GM19395 (cell line): Measurements from ENCODE around the gene PHF8.
A peak's percentile ranks its signal among the peaks of the same experiment; 100 is the strongest.

Experiments used
- ATAC-seq: cut with Tn5 transposase; IDR thresholded peaks from one replicate; pipeline ENCODE4 v1.9.1; 2021; ENCODE audit warnings: mild to moderate bottlenecking, moderate library complexity; ENCODE audit not compliant: unreplicated experiment

Gene PHF8

DNA sequence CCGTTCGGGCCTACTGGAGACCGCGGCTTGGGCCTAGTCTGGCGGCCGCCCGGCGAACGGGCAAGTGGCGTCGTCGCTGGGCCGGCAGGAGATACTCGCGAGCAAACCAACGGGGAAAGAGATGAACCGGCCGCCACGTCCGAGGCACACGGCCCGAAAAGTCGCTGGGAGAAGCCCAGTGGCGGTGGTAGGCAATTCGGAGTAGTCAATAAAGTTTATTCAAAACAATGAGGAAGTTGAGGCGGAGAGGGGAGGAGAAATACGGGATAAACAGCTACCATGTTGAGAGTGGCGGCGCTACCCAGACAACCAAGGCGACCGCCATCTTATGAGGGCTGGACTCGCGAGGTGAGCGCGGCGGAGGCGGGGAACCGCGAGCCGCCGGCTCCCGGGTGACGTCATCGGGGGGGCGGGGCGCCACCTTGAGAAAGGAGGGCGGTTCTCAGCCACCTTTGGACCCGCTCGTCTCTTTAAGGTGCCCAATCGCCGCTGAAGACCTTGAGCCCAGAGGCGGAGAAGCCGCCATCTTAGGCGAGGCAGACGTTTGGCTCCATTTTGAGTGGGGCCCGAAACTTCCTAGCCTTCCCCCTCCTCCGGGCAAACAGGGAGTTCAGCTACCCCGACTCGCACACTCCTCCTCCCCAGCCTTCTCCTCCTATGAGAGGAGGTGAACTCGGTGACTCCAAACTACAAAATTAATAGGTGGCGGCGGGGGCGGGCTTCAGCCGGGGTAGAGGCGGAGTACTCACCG, at the start of gene PHF8:
Gene PHF8, minus strand, starts transcription at position 348 of the 751 bp plus-strand sequence. CDS start 1,745 bp downstream, outside the sequence.
- peak; percentile 84 for ATAC-seq

DNA sequence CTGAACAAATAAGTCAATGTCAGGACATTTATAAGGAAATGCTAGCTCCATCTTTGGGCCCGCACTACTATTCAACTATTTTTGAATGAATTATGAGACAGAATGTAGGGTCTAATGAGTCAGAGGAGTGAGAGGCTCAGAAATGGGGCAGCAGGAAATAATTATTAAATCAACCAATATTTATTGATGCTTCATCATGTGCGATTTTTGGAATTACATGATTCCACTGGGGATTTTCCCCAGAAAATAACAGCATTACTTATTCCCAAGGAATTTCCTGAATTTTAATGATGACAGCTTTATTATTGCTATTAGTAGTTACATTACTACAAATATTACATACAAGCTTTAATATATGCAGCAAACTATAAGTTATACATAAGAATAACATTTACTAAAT, 49.3 kb upstream of the PHF8 start:
- ATAC-seq, result no peak

DNA sequence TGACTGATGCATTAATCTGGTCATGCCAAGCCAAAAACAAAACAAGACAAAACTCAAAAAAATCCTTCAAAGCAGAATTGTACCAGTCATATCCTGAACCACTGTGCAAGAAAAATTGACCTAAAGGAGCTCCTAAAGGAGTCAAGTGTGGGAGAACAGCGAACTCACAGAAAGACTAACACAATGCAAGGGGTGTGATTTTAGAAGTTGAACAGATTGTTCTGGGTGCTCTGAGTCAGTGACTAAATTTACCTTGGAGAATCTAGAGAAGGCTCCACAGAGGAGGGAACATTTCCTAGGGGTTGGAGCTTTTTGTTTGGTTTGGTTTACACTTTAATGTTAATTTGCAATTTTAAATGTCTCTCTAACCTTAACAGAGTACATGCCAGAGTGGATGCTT, 48.9 kb upstream of the PHF8 start:
- ATAC-seq, result no peak

DNA sequence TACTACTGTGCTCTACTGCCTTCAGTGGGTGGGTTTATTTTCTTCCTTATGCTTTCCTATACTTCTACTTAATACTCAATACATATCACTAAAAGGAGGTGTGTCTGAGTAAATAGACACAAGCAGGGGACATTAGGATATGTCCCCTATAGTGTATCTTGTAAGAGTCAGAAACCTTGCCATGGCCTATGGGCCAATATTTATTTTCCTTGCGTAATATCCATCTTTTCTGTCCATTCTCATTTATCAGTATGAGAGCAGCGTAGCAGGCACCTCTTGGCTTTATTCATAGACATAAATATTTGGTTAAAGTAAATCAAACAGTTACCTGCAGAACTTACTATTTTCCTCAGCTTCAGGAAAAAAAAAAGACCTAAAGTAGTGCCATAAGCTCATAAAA, 46.6 kb upstream of the PHF8 start:
- no peak for ATAC-seq

DNA sequence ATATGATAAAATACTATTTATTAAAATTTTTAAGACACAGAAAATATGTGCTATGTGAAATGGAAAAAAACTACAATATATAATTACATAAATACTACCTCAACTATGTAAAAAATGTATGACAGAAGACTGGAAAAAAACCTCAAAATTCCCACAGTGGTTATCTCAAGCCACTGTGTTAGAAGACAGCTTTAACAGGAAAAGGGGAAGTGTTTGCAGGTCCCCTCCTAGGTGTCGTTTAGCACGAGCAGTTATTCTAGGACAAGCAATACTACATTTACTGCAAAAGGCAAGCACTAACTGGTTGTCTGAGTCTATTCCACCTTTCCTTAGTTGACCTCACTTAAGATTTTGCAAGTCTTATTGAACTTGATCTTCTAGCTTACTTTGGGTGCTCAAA, 44.9 kb upstream of the PHF8 start:
- ATAC-seq, result no peak

DNA sequence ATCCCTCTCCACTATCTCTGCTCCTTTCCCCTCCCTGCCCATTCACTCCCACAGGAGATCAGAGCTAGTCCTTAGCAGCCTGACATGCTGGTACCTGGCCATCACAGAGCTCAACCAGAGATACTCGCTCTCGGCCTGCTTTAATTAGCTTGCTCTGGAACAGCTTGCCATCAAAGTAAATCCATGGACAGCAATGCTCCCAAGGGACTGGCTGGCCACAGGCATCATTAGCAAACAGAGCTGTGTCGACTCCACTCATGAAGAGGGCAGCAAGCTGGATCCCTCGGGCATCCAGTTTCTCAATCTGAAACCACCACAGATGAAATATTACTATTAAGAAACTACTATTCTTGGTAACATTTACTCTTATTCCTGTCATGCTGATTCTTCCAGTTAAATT, 43.4 kb upstream of the PHF8 start:
- no peak for ATAC-seq

DNA sequence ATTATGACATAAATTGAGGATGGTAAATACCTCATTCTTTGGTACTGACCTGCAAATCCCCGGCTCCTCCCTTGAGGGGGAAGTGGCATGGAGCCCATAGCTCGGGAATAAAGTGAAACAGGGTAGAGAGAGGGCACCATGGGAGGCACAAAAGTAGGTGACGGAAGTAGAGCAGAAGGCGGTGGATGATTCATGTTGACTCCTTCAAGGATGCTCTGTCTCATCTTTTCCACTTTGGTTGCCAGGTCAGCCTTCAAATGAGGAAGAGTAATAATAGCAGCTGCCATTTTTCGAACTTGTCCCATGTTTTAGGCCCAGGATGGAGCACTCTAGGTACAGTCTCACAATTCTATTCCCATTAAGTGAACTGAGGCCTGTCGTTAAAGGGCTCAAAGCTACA, 41.4 kb upstream of the PHF8 start:
- no peak for ATAC-seq

DNA sequence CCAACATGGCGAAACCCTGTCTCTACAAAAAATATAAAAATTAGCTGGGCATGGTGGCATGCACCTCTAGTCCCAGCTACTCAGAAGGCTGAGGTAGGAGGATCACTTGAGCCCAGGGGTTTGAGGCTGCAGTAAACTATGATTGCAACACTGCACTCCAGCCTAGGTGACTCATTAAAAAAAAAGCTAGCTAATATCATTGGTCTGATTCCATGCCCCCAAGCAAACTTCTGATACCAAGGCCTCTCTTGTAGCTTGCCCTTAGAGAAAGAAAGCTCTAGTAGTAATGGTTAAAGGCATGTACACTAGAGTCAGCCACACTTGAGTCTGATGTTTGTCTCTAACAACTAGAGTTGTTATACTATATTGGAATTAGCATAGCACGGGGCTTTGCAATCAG, 32.6 kb upstream of the PHF8 start:
- ATAC-seq, result no peak

DNA sequence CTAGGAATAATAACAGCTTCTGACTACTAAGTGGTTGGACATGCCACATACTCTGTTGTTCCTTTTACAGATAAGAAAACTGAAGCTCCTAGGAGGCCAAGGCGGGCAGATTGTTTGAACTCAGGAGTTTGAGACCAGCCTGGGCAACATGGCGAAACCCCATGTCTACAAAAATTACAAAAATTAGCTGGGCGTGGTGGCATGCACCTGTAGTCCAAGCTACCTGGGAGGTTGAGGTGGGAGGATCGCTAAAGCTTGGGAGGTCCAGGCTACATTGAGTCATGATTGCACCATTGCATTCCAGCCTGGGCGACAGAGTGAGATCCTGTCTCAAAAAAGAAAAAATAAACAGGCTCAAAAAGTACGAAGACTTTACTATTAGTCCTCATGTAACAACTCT, 30.6 kb upstream of the PHF8 start:
- no peak for ATAC-seq

DNA sequence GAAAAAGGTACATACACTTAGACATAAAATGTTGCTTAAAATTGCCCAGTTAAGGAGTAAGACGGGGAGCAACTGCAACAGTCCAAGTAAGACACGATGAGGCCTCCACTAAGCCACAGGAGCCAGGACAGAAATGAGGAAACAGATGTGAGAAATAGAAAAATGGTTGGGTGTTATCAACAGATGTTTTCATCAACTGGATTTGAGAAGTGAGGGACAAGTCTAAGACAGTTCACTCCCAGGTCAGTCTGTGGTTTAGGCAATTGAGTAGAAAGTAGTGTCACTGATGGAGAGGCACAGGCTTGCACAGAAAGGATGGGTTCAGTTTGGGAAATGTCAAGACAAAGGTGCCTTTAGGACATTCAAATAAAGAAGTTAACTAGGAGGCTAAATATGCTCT, 23.5 kb upstream of the PHF8 start:
- no peak for ATAC-seq

DNA sequence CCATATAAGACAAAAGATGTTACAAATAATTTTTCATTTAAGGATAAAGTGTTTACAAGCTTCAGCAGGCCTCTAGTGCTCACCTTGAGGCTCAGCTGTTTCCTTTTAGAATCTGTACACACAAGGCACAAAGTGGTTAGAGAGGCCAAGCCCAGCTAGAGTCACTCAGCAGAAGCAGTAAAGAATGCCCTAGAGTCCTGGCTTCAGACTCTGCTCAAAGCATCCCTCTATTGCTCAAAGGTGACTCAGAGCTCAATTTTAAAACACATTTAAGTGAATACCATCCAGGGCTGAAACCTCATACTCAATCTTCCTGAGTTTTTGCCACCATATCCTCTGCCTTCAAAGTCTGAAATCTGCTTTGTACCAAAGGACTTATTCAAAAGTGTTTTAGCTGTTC, 22.6 kb upstream of the PHF8 start:
- ATAC-seq, result no peak

DNA sequence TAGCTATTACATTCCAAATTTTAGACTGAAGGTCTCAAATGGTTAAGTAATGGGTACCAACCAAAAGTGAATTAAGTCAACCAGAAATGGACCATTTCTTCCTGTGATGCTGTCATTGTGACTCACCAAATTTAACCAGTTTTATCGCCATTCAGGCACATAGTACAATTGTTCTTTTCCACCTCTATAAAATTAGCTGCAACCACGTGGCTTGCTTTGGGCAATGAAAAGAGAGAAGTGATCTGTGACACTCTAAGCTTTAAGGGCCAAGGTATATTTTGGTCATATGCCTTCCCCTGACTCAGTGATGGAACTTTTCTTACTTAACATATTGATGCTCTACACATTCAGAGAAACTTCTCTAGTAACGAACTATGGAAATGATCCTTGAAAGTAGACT, 20.3 kb upstream of the PHF8 start:
- ATAC-seq, result no peak

DNA sequence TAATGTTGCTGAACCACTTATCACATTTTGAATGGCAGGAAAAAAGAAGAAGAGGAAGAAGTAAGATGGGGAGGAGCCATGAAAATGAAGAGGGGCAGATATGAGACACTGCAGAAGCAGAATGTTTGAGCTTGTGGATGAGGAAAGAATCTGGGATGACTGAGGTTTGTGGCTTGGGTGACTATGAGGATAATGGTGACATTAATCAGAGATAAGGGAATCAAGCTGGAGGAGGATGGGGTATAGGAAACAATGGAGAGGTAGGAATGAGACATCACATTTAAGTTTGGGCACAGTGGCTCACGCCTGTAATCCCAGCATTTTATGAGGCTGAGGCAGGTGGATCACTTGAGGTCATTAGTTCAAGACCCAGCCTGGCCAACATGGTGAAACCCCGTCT, 19.1 kb upstream of the PHF8 start:
- no peak for ATAC-seq

DNA sequence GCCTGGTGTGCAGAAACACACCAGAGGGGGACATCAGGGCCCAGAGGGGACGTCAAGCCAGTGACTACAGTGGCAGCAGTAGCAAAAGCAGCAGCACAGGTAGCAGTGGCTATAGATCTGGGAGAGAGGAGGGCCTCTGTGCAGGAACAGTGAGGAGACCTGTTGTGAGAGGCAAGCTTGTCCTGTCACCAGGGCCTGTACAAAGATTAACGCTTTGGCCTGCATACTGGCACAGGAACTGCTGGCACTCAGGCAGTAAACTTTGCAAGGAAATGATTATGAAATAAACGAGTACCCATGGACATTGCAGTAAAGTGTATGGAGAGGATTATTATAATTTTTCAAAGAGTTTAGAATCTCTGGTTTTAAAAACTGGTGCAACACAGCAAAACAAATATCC, 5.5 kb upstream of the PHF8 start:
- no peak for ATAC-seq

DNA sequence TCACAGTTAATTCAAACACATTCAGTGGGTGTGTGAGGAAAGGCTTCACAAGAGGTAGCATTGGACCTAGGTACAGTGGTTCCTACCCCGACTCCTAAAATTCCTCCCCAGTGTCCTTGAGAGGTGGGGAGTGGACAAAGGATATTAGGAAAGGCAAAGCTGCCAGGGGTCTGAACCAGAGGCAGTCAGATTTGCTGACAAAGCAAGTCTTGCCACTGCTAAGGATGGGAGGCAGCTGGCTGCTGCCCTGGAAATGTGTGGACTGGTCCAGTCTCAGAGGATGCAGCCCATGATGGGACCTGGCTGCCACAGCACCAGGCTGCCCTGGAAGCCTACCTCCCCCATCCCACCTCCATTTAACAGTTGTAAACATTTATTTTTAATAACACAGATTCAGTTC, 4.1 kb upstream of the PHF8 start:
- ATAC-seq, result no peak

DNA sequence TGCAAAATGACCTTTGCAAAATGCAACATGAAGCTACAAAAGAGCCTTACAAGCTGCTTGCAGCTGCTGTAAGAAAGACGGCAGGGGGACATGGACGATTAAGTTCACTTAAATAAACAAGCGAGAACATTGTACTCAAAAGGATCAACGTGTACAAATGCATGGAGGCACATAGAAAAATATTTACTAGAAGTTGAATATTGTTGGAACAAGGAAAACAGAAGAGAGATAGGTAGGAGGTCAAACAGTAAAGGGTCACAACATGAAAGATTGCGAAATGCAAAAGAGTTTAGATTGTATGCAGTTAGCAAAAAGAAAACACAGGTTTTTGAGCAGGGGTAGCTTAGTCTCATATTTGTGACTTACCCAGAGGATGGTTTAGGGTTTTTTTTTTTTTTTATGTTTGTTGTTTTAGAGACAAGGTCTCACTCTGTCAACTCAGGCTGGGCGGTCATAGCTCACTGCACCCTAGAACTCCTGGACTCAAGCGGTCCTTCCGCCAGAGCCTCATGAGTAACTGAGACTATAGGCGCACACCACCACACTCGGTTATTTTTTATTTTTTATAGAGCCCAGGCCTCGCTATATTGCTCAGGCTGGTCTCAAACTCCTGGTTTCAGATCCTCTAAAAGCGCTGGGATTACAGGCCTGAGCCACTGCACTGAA, 1.4 kb upstream of the PHF8 start:
- no peak for ATAC-seq

DNA sequence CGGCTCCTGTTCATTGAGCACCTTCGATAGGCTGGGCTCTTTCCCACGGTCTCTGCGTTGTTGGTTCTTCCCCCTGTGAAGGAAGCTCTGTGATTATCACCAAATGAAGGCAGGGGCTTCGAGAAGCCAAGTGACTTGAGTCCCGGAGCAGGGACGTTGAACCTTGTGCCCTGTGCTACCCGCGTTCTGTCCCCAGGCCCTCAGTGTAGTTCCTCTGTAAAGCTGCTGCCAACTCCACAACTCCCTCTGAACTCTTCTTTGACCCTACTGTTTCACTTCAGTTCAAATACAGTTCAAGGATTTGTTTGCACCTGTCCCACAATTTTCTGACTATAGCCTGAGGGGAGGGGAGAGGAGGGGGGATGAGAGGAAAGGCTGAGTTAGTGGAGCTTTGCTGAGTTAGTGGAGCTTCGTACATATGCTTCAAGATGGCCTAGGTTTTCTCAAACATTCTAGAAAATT, 635 bp upstream of the PHF8 start:
- no peak for ATAC-seq

DNA sequence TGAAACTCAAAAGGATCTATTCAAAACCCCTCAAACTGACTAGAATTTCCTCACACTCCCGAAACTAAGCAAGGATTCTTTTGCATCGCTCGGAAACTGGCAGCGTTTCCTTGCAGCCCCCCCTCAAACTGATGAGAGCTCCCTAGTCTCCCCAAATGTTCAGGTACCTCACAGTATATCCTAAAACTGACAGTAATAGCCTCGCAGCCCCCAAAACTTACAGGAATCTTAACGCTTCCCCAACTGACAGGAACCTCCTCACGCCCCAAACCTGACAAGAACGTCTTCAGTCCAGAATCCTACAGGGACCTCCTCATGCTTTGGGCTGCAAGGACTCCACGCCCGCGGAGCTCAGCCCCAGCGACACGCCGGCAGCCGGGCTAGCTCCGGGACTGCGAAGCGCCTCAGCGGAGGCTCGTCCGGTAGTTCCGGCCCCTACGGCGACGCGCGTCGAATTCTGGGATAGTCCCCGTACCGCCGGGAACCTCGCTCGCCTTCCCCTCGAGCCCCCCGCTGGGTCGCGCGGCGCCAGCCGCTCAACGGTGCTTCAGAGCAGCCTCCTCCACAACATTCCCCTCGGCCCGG, 640 bp downstream of the PHF8 start:
- ATAC-seq, result peak; percentile 7

DNA sequence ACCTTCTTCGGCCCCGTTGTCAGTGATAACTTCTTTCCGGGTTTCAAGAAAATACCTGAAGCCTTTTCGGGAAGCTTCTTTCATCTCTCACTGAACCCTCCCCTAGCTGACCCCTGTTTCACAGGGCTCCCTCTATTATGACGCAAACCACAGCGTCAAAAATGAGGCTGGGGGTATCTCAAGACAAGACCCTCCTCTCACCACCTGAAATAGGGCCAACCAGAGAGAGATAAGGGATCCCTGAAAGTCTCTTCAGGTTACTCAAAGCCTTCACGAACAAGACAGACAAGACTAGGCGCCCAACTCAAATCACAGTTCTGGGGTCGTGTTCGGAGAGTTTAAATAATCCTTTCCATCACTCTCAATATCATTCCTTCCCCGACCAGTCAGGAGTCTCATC, 1.2 kb downstream of the PHF8 start:
- no peak for ATAC-seq

DNA sequence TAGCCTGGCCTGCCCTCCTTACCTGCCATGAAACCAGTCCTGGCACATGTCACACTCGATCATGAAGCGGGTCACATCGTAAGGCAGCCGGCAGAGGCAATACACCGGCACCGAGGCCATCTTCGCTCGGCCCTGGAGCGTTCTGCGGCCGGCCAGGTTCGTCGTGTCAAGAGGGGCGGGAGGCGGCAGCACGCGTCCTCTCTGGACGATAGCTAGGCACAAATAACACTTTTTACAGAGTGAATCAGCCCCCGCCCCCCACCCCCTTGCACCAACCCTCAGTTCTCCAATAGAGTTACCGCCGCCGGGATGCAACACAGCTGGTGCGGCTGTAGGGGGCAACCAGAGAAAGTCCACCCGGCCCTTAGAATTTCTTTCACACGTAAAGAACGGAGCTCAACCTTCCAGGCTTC, 1.7 kb downstream of the PHF8 start:
- no peak for ATAC-seq

DNA sequence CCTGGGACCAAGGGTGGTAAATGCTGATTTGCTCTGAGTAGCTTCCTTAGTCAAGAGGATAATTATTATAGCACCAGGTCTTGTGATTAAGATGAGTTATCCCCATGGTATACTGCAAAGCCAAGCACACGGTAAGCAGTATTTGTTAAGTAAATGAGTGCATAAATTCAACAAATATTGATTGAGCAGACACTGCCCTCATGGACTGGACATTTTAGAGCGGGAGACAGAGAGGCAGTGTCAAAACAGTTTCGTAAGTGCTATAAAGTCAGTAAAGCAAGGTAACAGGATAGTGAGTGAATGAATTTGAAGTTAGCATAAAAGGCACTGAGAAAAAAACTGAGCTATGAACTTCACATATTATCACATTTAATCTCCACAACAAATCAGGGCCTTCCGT, 13.9 kb downstream of the PHF8 start:
- ATAC-seq, result no peak

DNA sequence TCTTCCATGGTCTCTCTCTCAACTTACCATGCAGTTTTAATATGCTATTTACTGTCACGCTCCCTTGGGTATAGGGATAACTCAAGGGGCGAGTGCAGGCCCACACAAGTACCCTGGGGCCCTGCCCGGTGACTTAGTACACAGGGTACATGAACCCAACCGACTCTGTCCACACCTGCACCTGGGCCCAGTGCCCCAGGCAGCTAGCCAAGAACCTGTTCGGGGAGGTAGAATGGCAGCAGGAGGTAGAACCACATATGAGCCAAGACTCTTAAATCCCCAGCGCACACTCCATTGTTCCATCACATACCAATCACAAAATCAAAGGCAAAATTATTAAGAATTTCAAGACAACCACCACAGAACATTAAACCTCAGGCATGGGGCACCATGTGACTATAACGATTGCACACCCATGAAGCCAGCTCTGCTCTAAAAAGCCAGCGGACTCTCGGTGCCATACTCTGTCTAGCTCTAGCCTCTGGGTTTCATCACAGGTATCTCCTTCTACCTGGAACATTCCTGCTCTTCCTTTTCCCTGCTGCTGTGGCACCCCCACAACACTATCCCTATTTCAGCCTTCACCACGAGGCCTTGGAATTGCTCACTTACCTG, 14.6 kb downstream of the PHF8 start:
- no peak for ATAC-seq
